HepG2 (cell line): ENCODE measurements around the gene STUB1. TPM values are rescaled to one million over a fixed set of nuclear protein-coding genes. Genes with fewer than 3 reads are reported as not detected.

Experiments
- AHR ChIP-seq: IDR thresholded peaks from 2 replicates; pipeline ENCODE4 v1.6.1; 2018; ENCODE audit warnings: missing genetic modification reagents, missing compliant biosample characterization
- ARHGAP35 ChIP-seq: sonication (generic); formaldehyde crosslinking; IDR thresholded peaks from 2 replicates; pipeline ENCODE4 v1.9.0; 2022; ENCODE audit warnings: mild to moderate bottlenecking, inconsistent platforms, moderate library complexity, missing genetic modification reagents, borderline replicate concordance
- ATF7 ChIP-seq, 2 experiments: fragments of 450-650 bp in 1 of 2; sonication (generic) in 1 of 2; formaldehyde crosslinking in 1 of 2; IDR thresholded peaks; 2 replicates each; pipeline versions ENCODE4 v1.4.0 to v1.6.1; 2016 to 2020; ENCODE audit warnings: antibody characterized with exemption in 1 of 2, mild to moderate bottlenecking in 1 of 2, missing genetic modification reagents in 1 of 2
- DNMT3B ChIP-seq: conservative IDR thresholded peaks from 2 replicates; pipeline ENCODE4 v1.6.1; 2016; ENCODE audit warnings: missing biosample characterization, control low read depth
- MED8 ChIP-seq: sonication (generic); formaldehyde crosslinking; IDR thresholded peaks from 2 replicates; pipeline ENCODE4 v1.8.1; 2023; ENCODE audit warnings: mild to moderate bottlenecking, missing genetic modification reagents; ENCODE audit not compliant: insufficient replicate concordance
- MIXL1 ChIP-seq: IDR thresholded peaks from 2 replicates; pipeline ENCODE4 v1.6.1; 2016
- PLSCR1 ChIP-seq: sonication (generic); formaldehyde crosslinking; IDR thresholded peaks from 2 replicates; pipeline ENCODE4 v1.5.0; 2020; ENCODE audit warnings: missing genetic modification reagents, mild to moderate bottlenecking, borderline replicate concordance
- PTBP1 ChIP-seq: fragments of 200-400 bp; formaldehyde crosslinking; IDR thresholded peaks from 2 replicates; pipeline ENCODE4 v1.6.1; 2018; ENCODE audit warnings: low read length, low read depth; ENCODE audit not compliant: poor library complexity, severe bottlenecking
- RBFOX2 ChIP-seq: fragments of 200-400 bp; formaldehyde crosslinking; IDR thresholded peaks from 2 replicates; pipeline ENCODE4 v1.6.1; 2017; ENCODE audit warnings: low read depth, mild to moderate bottlenecking, low read length
- ZC3H4 ChIP-seq: sonication (generic); formaldehyde crosslinking; IDR thresholded peaks from 2 replicates; pipeline ENCODE4 v1.4.0; 2020; ENCODE audit warnings: missing genetic modification reagents, borderline replicate concordance
- ZNF225 ChIP-seq: sonication (generic); formaldehyde crosslinking; IDR thresholded peaks from 2 replicates; pipeline ENCODE4 v1.4.0; 2020; ENCODE audit warnings: mild to moderate bottlenecking, missing genetic modification reagents
- ZNF639 ChIP-seq: conservative IDR thresholded peaks from 2 replicates; pipeline ENCODE4 v1.6.1; 2018; ENCODE audit warnings: missing genetic modification reagents
- ZNF775 ChIP-seq: sonication (generic); formaldehyde crosslinking; IDR thresholded peaks from 2 replicates; pipeline ENCODE4 v1.4.0; 2020; ENCODE audit warnings: missing genetic modification reagents, mild to moderate bottlenecking, moderate library complexity, borderline replicate concordance
- ZNF790 ChIP-seq: sonication (generic); formaldehyde crosslinking; IDR thresholded peaks from 2 replicates; pipeline ENCODE4 v1.8.0; 2022; ENCODE audit warnings: missing genetic modification reagents, mild to moderate bottlenecking, borderline replicate concordance
- ZSCAN21 ChIP-seq: sonication (generic); formaldehyde crosslinking; IDR thresholded peaks from 2 replicates; pipeline ENCODE4 v1.8.0; 2022; ENCODE audit warnings: mild to moderate bottlenecking, missing genetic modification reagents, moderate library complexity, borderline replicate concordance
- polyA plus RNA-seq, 8 experiments: library from polyadenylated mRNA; depleted of rRNA in 3 of 8; stranded (reverse) in 7 of 8; unstranded in 1 of 8; fragments of >200 nt; fragmentation: Illumina TruSeq in 4 of 8; extraction: Trizol in 4 of 8; gene quantifications; 2 replicates each; pipeline versions ENCODE4 v1.2.1 to v1.2.3, GENCODE V29; 2011 to 2016; ENCODE audit warnings: low read depth in 4 of 8, missing spikeins in 1 of 8, mixed read lengths in 1 of 8; ENCODE audit not compliant: insufficient read depth in 1 of 8
- total RNA-seq, 5 experiments: library from RNA; depleted of rRNA; stranded (reverse); fragments of >200 nt; fragmentation: Illumina TruSeq; extraction: Trizol; gene quantifications; 2 replicates each; pipeline ENCODE4 v1.2.3, GENCODE V29; 2016; ENCODE audit warnings: low read depth in 1 of 5
- TF ChIP-seq, protein P1 (sequence below): sonication (generic); formaldehyde crosslinking; IDR thresholded peaks from 2 replicates; pipeline ENCODE4 v1.8.0; 2022; ENCODE audit warnings: mild to moderate bottlenecking, missing genetic modification reagents, moderate library complexity
- TF ChIP-seq, protein P2 (sequence below): sonication (generic); formaldehyde crosslinking; IDR thresholded peaks from 2 replicates; pipeline ENCODE4 v1.5.0; 2020; ENCODE audit warnings: mild to moderate bottlenecking, missing genetic modification reagents, borderline replicate concordance
- TF ChIP-seq, protein P3 (sequence below): sonication (generic); formaldehyde crosslinking; IDR thresholded peaks from 2 replicates; pipeline ENCODE4 v1.4.0; 2020; ENCODE audit warnings: mild to moderate bottlenecking, missing genetic modification reagents
- TF ChIP-seq, protein P4 (sequence below): sonication (generic); formaldehyde crosslinking; IDR thresholded peaks from 2 replicates; pipeline ENCODE4 v1.4.0; 2020; ENCODE audit warnings: missing genetic modification reagents, borderline replicate concordance

The STUB1 gene
- total and polyA plus RNA-seq, 2 of the 13 experiments (the other 11 are each of a cell fraction or from before 2014, with no cell fraction given) = 52.9 to 78.2 TPM

DNA sequence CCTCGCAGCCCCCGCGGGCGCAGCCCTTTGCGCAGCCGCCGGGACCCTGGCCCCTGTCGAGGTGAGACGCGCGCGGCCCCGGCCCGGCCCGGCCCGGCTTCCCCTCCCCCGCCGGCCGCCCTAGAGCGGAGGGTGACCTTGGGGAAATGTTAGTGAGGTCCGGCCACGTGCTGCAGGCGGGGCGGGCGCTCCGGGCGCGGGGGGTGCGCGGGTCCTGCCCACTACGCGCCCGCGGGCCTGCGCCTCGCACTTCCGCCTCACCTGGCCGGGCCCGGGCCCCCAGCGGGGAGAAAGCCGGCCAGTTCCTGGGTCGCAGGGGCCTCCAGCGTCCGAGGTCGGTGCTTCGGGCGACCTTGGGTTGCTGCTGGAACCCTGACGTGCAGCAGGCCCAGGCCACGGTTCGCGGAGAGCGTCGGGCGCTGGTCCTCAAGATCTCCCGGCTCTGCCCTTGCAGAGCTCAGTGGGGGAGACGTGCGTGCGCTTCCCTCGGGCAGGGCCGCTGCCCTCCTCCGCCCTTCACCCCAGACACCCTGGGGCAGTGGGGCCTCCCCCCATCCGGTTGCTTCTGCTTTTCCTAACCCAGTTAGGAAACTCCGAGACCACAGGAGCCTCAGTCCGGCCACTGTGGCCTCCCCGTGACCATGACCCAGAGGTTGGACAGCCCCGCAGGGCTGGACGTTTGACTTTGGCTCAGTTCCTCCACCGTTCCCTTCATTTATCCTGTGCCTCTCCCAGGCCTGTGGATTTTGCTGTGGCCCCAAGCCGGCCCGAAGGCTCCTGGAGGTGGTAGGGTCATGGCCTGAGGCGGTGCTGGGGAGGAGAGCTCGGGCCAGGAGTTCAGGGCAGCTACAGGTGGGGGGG is 37.8 kb upstream of the STUB1 start (continued):
- TF ChIP-seq ZNF225 (CRISPR knock-in tag) = no peak
- no peak for TF ChIP-seq MIXL1 (CRISPR knock-in tag)
- no peak for TF ChIP-seq DNMT3B (CRISPR knock-in tag)
- TF ChIP-seq, protein P1, sequence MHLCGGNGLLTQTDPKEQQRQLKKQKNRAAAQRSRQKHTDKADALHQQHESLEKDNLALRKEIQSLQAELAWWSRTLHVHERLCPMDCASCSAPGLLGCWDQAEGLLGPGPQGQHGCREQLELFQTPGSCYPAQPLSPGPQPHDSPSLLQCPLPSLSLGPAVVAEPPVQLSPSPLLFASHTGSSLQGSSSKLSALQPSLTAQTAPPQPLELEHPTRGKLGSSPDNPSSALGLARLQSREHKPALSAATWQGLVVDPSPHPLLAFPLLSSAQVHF (CRISPR knock-in tag) = no peak; the same call in 1 of the 2 replicates
- TF ChIP-seq MED8 (CRISPR knock-in tag) = peak; percentile 76
- TF ChIP-seq ATF7 (IDR thresholded peaks at IDR 0.05) = no peak
- no peak for TF ChIP-seq ATF7 (CRISPR knock-in tag; IDR thresholded peaks at IDR 0.05)
- TF ChIP-seq ZSCAN21 (CRISPR knock-in tag) = peak; percentile 42; the same call in 1 of the 2 replicates
- TF ChIP-seq PTBP1 = no peak
- TF ChIP-seq ZNF790 (CRISPR knock-in tag) = peak; percentile 26; the same call in 1 of the 2 replicates
- no peak for TF ChIP-seq PLSCR1 (CRISPR knock-in tag)
- no peak for TF ChIP-seq ZC3H4 (CRISPR knock-in tag)
- TF ChIP-seq AHR (CRISPR knock-in tag) = no peak
- TF ChIP-seq, protein P2, sequence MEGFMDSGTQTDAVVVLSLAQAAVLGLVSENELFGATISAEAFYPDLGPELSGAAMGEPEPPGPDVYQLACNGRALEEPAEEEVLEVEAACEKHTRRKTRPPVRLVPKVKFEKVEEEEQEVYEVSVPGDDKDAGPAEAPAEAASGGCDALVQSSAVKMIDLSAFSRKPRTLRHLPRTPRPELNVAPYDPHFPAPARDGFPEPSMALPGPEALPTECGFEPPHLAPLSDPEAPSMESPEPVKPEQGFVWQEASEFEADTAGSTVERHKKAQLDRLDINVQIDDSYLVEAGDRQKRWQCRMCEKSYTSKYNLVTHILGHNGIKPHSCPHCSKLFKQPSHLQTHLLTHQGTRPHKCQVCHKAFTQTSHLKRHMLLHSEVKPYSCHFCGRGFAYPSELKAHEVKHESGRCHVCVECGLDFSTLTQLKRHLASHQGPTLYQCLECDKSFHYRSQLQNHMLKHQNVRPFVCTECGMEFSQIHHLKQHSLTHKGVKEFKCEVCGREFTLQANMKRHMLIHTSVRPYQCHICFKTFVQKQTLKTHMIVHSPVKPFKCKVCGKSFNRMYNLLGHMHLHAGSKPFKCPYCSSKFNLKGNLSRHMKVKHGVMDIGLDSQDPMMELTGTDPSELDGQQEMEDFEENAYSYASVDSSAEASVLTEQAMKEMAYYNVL = 0 out of 2 replicates have a peak, but pooled peaks have one; percentile 52
- TF ChIP-seq RBFOX2 = peak; percentile 73
- TF ChIP-seq, protein P3, sequence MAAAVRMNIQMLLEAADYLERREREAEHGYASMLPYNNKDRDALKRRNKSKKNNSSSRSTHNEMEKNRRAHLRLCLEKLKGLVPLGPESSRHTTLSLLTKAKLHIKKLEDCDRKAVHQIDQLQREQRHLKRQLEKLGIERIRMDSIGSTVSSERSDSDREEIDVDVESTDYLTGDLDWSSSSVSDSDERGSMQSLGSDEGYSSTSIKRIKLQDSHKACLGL = peak; percentile 79
- TF ChIP-seq ZNF639 (CRISPR knock-in tag) = peak; percentile 36; the same call in 1 of the 2 replicates
- TF ChIP-seq ARHGAP35 = no peak
- TF ChIP-seq ZNF775 = no peak
- TF ChIP-seq, protein P4, sequence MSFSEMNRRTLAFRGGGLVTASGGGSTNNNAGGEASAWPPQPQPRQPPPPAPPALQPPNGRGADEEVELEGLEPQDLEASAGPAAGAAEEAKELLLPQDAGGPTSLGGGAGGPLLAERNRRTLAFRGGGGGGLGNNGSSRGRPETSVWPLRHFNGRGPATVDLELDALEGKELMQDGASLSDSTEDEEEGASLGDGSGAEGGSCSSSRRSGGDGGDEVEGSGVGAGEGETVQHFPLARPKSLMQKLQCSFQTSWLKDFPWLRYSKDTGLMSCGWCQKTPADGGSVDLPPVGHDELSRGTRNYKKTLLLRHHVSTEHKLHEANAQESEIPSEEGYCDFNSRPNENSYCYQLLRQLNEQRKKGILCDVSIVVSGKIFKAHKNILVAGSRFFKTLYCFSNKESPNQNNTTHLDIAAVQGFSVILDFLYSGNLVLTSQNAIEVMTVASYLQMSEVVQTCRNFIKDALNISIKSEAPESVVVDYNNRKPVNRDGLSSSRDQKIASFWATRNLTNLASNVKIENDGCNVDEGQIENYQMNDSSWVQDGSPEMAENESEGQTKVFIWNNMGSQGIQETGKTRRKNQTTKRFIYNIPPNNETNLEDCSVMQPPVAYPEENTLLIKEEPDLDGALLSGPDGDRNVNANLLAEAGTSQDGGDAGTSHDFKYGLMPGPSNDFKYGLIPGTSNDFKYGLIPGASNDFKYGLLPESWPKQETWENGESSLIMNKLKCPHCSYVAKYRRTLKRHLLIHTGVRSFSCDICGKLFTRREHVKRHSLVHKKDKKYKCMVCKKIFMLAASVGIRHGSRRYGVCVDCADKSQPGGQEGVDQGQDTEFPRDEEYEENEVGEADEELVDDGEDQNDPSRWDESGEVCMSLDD = no peak; the same call in 1 of the 2 replicates
